Body of pancreas (tissue), 4 donors: Measurements from ENCODE around the gene LRRC4.

Experiments
- CTCF ChIP-seq, 7 experiments: fragments of 450-650 bp in 4 of 7; fragments of 200-600 bp in 3 of 7; sonication (generic) in 3 of 7; IDR thresholded peaks; one replicate each; pipeline ENCODE4 v1.5.1; 2016 to 2019; ENCODE audit warnings: antibody characterized with exemption in 7 of 7
- POLR2A ChIP-seq, 3 donors: fragments of 450-650 bp; IDR thresholded peaks; one replicate each; pipeline ENCODE4 v1.6.1; 2016; ENCODE audit warnings: antibody characterized with exemption in 3 of 3, mild to moderate bottlenecking in 2 of 3

GRCh38 chr7:128007303-128007680 is 23.9 kb downstream of the LRRC4 start:
- TF ChIP-seq CTCF (IDR thresholded peaks at IDR 0.05): no peak
- no peak for TF ChIP-seq POLR2A (IDR thresholded peaks at IDR 0.05)
